K562 (cell line): Measurements from ENCODE around the gene RAB26. TPM values are rescaled to one million over a fixed set of nuclear protein-coding genes. Genes with fewer than 3 reads are reported as not detected.
A peak's percentile ranks its signal among the peaks of the same experiment; 100 is the strongest.

Experiments used
- ARID1B ChIP-seq: fragments of 450-650 bp; IDR thresholded peaks from 2 replicates; pipeline ENCODE4 v1.6.1; 2016; ENCODE audit warnings: antibody characterized with exemption, mild to moderate bottlenecking, inconsistent platforms
- CAMTA2 ChIP-seq: fragments of 250-450 bp; sonication (Bioruptor Pico); conservative IDR thresholded peaks from 2 replicates; pipeline ENCODE4 v1.5.1; 2022
- CREB1 ChIP-seq, 2 experiments: sonication (generic) in 1 of 2; formaldehyde crosslinking in 1 of 2; IDR thresholded peaks; 2 replicates each; pipeline versions ENCODE4 v1.6.1 to v1.8.0; 2012 to 2022; ENCODE audit warnings: inconsistent platforms in 1 of 2, mild to moderate bottlenecking in 1 of 2, missing genetic modification reagents in 1 of 2, moderate library complexity in 1 of 2
- DPF2 ChIP-seq: fragments of 450-650 bp; IDR thresholded peaks from 2 replicates; pipeline ENCODE4 v1.6.1; 2016
- FOXJ3 ChIP-seq: sonication (generic); formaldehyde crosslinking; IDR thresholded peaks from 2 replicates; pipeline ENCODE4 v1.4.0; 2020; ENCODE audit warnings: mild to moderate bottlenecking, missing genetic modification reagents
- GTF2B ChIP-seq: IDR thresholded peaks from 2 replicates; pipeline ENCODE4 v1.6.1; 2011; ENCODE audit not compliant: insufficient read length; ENCODE audit errors: extremely low read depth
- HIVEP1 ChIP-seq: fragments of 250-450 bp; sonication (Bioruptor Pico); IDR thresholded peaks from 2 replicates; pipeline ENCODE4 v1.4.0; 2020; ENCODE audit warnings: mild to moderate bottlenecking
- KDM5B ChIP-seq: fragments of 200-600 bp; sonication (generic); IDR thresholded peaks from 2 replicates; pipeline ENCODE4 v1.6.1; 2012; ENCODE audit warnings: low read depth, mild to moderate bottlenecking, moderate library complexity, low read length, control low read depth, inconsistent platforms; ENCODE audit not compliant: insufficient replicate concordance
- LCOR ChIP-seq: sonication (generic); formaldehyde crosslinking; IDR thresholded peaks from 2 replicates; pipeline ENCODE4 v1.8.0; 2022; ENCODE audit warnings: mild to moderate bottlenecking, missing genetic modification reagents
- NCOA2 ChIP-seq, 2 experiments: fragments of 450-650 bp; IDR thresholded peaks; 2 replicates each; pipeline ENCODE4 v1.6.1; 2018; ENCODE audit warnings: mild to moderate bottlenecking in 2 of 2, moderate library complexity in 1 of 2; ENCODE audit not compliant: partially characterized antibody in 2 of 2
- NRF1 ChIP-seq, 2 experiments: fragments of 450-650 bp; IDR thresholded peaks in 1 of 2; conservative IDR thresholded peaks in 1 of 2; 2 replicates each; pipeline ENCODE4 v1.6.1; 2014; ENCODE audit warnings: mild to moderate bottlenecking in 2 of 2
- RB1 ChIP-seq: fragments of 450-650 bp; IDR thresholded peaks from 2 replicates; pipeline ENCODE4 v1.6.1; 2017; ENCODE audit warnings: low read depth, mild to moderate bottlenecking
- TAL1 ChIP-seq: fragments of 450-650 bp; IDR thresholded peaks from 2 replicates; pipeline ENCODE4 v1.6.1; 2016; ENCODE audit warnings: mild to moderate bottlenecking
- TCF3 ChIP-seq: sonication (generic); formaldehyde crosslinking; IDR thresholded peaks from 2 replicates; pipeline ENCODE4 v1.4.0; 2020; ENCODE audit warnings: mild to moderate bottlenecking, missing genetic modification reagents
- ZFP36 ChIP-seq: fragments of 150-350 bp; IDR thresholded peaks from 2 replicates; pipeline ENCODE4 v1.6.1; 2018; ENCODE audit warnings: low read length, low read depth; ENCODE audit not compliant: partially characterized antibody
- ZFPM2 ChIP-seq: fragments of 250-450 bp; sonication (Bioruptor Pico); IDR thresholded peaks from 2 replicates; pipeline ENCODE4 v1.5.1; 2022; ENCODE audit warnings: mild to moderate bottlenecking
- ZNF143 ChIP-seq: sonication (generic); formaldehyde crosslinking; IDR thresholded peaks from 2 replicates; pipeline ENCODE4 v1.9.0; 2022; ENCODE audit warnings: mild to moderate bottlenecking, missing genetic modification reagents
- ZNF232 ChIP-seq: sonication (generic); formaldehyde crosslinking; IDR thresholded peaks from 2 replicates; pipeline ENCODE4 v1.8.0; 2022; ENCODE audit warnings: mild to moderate bottlenecking, missing genetic modification reagents
- ZNF444 ChIP-seq: fragments of 250-450 bp; sonication (Bioruptor Pico); IDR thresholded peaks from 2 replicates; pipeline ENCODE4 v1.4.0; 2020; ENCODE audit warnings: mild to moderate bottlenecking, moderate library complexity
- polyA plus RNA-seq, 8 experiments: library from polyadenylated mRNA; depleted of rRNA in 4 of 8; stranded (reverse) in 5 of 8; unstranded in 3 of 8; fragments of >200 nt; fragmentation: Nextera tagmentation in 2 of 8; fragmentation: Illumina TruSeq in 1 of 8; extraction: Ambion mirVana in 2 of 8; extraction: Trizol in 1 of 8; gene quantifications; 2 replicates each; pipeline versions ENCODE4 v1.2.1 to v1.2.3, GENCODE V29; 2011 to 2014; ENCODE audit warnings: inconsistent platforms in 1 of 8, missing spikeins in 1 of 8
- total RNA-seq, 7 experiments: library from RNA; depleted of rRNA in 6 of 7; stranded (reverse); fragments of >200 nt in 6 of 7; fragmentation: Illumina TruSeq in 2 of 7; extraction: Trizol in 2 of 7; gene quantifications; 2 replicates each; pipeline versions ENCODE4 v1.2.1 to v1.2.3, GENCODE V29; 2011 to 2021; ENCODE audit warnings: low replicate concordance in 1 of 7
- TF ChIP-seq, protein P1 (sequence below): sonication (generic); formaldehyde crosslinking; IDR thresholded peaks from 2 replicates; pipeline ENCODE4 v1.9.0; 2022; ENCODE audit warnings: mild to moderate bottlenecking, missing genetic modification reagents
- TF ChIP-seq, protein P2 (sequence below): sonication (generic); formaldehyde crosslinking; IDR thresholded peaks from 2 replicates; pipeline ENCODE4 v1.8.1; 2023; ENCODE audit warnings: missing genetic modification reagents, mild to moderate bottlenecking, borderline replicate concordance

Gene RAB26
- total and polyA plus RNA-seq, 9 of the 15 experiments (the other 6 are each of a cell fraction or from before 2014, with no cell fraction given): 0.25 to 6.1 (median 2.1) TPM

GRCh38 chr16:2142942-2143877 lies 5.2 kb upstream of the RAB26 start (continued):
- TF ChIP-seq ARID1B: peak; percentile 40; the same call in 1 of the 2 replicates
- TF ChIP-seq KDM5B: no peak
- TF ChIP-seq FOXJ3: no peak
- no peak for TF ChIP-seq NCOA2 (IDR thresholded peaks at IDR 0.05; ENCODE audit: partially characterized antibody in 2 of 2)
- no peak for TF ChIP-seq ZNF232 (CRISPR knock-in tag)
- TF ChIP-seq CAMTA2 (CRISPR knock-in tag): no peak
- peak; percentile 35; the same call in 1 of the 2 replicates for TF ChIP-seq DPF2
- TF ChIP-seq ZNF143 (CRISPR knock-in tag): no peak
- TF ChIP-seq NRF1 (conservative IDR thresholded peaks at IDR 0.05 in 1 of 2, IDR thresholded peaks at IDR 0.05 in 1 of 2): peak; percentile 11 to 42; a peak in 2 of 4 replicates
- TF ChIP-seq TAL1: peak; percentile 18; the same call in 1 of the 2 replicates
- TF ChIP-seq, protein P1, sequence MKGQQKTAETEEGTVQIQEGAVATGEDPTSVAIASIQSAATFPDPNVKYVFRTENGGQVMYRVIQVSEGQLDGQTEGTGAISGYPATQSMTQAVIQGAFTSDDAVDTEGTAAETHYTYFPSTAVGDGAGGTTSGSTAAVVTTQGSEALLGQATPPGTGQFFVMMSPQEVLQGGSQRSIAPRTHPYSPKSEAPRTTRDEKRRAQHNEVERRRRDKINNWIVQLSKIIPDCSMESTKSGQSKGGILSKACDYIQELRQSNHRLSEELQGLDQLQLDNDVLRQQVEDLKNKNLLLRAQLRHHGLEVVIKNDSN (CRISPR knock-in tag): 0 out of 2 replicates have a peak, but pooled peaks have one; percentile 38
- TF ChIP-seq ZFP36: no peak
- TF ChIP-seq ZNF444 (CRISPR knock-in tag): no peak
- TF ChIP-seq, protein P2, sequence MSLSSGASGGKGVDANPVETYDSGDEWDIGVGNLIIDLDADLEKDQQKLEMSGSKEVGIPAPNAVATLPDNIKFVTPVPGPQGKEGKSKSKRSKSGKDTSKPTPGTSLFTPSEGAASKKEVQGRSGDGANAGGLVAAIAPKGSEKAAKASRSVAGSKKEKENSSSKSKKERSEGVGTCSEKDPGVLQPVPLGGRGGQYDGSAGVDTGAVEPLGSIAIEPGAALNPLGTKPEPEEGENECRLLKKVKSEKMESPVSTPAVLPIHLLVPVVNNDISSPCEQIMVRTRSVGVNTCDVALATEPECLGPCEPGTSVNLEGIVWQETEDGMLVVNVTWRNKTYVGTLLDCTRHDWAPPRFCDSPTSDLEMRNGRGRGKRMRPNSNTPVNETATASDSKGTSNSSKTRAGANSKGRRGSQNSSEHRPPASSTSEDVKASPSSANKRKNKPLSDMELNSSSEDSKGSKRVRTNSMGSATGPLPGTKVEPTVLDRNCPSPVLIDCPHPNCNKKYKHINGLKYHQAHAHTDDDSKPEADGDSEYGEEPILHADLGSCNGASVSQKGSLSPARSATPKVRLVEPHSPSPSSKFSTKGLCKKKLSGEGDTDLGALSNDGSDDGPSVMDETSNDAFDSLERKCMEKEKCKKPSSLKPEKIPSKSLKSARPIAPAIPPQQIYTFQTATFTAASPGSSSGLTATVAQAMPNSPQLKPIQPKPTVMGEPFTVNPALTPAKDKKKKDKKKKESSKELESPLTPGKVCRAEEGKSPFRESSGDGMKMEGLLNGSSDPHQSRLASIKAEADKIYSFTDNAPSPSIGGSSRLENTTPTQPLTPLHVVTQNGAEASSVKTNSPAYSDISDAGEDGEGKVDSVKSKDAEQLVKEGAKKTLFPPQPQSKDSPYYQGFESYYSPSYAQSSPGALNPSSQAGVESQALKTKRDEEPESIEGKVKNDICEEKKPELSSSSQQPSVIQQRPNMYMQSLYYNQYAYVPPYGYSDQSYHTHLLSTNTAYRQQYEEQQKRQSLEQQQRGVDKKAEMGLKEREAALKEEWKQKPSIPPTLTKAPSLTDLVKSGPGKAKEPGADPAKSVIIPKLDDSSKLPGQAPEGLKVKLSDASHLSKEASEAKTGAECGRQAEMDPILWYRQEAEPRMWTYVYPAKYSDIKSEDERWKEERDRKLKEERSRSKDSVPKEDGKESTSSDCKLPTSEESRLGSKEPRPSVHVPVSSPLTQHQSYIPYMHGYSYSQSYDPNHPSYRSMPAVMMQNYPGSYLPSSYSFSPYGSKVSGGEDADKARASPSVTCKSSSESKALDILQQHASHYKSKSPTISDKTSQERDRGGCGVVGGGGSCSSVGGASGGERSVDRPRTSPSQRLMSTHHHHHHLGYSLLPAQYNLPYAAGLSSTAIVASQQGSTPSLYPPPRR (CRISPR knock-in tag): no peak
- TF ChIP-seq GTF2B: no peak
- TF ChIP-seq ZFPM2 (CRISPR knock-in tag): no peak
- TF ChIP-seq LCOR (CRISPR knock-in tag): no peak
- TF ChIP-seq CREB1 (IDR thresholded peaks at IDR 0.05): no peak
- TF ChIP-seq CREB1 (CRISPR knock-in tag; IDR thresholded peaks at IDR 0.05): no peak; the same call in 1 of the 2 replicates
- TF ChIP-seq HIVEP1 (CRISPR knock-in tag): no peak
- TF ChIP-seq RB1: no peak
- peak; percentile 68 for TF ChIP-seq TCF3 (CRISPR knock-in tag)
